SK-N-SH (cell line): Measurements from ENCODE around the gene USP9Y.

Experiments
- CTCF ChIP-seq: fragments of 200-600 bp; sonication (generic); IDR thresholded peaks from 2 replicates; pipeline ENCODE4 v1.6.1; 2017; ENCODE audit warnings: antibody characterized with exemption, mild to moderate bottlenecking, moderate library complexity
- EP300 ChIP-seq, 2 experiments: IDR thresholded peaks; 2 replicates each; pipeline versions ENCODE4 v1.4.0 to v1.6.1; 2012; ENCODE audit warnings: borderline replicate concordance in 1 of 2, low read depth in 1 of 2, low read length in 1 of 2
- EZH2phosphoT487 ChIP-seq: fragments of 200-600 bp; sonication (generic); IDR thresholded peaks from 2 replicates; pipeline ENCODE4 v1.6.1; 2017; ENCODE audit warnings: low read depth, mixed run types, mild to moderate bottlenecking, antibody characterized with exemption, moderate library complexity, borderline replicate concordance
- FOXJ3 ChIP-seq: sonication (generic); formaldehyde crosslinking; IDR thresholded peaks from 2 replicates; pipeline ENCODE4 v1.5.1; 2020; ENCODE audit warnings: mild to moderate bottlenecking, missing genetic modification reagents
- JUND ChIP-seq: IDR thresholded peaks from 2 replicates; pipeline ENCODE4 v1.4.0; 2012
- SIN3A ChIP-seq: IDR thresholded peaks from 2 replicates; pipeline ENCODE4 v1.6.1; 2012; ENCODE audit warnings: low read depth, mild to moderate bottlenecking, low read length, moderate library complexity, borderline replicate concordance
- YY1 ChIP-seq: IDR thresholded peaks from 2 replicates; pipeline ENCODE4 v1.4.0; 2012; ENCODE audit warnings: low read depth, mild to moderate bottlenecking
- TF ChIP-seq, protein P1 (sequence below): fragments of 150-350 bp; IDR thresholded peaks from 2 replicates; pipeline ENCODE4 v1.6.1; 2016; ENCODE audit warnings: mild to moderate bottlenecking, low read depth, low read length

DNA sequence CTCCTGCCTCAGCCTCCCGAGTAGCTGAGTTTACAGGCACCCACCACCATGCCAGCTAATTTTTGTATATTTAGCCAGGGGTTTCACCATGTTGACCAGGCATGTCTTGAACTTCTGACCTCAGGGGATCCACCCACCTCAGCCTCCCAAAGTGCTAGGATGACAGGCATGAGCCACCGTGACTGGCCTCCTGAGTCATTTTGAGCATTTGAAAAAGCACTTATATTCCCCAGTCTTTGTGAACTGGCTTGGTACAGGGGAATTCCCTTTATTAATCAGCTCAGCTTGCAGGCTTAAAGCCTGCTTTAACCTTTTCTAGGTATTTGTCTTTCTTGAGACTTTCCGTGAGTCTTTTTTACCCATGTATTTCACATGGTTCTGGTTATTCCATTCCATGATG is 32.6 kb downstream of the USP9Y start:
- TF ChIP-seq YY1, result no peak
- TF ChIP-seq, protein P1, sequence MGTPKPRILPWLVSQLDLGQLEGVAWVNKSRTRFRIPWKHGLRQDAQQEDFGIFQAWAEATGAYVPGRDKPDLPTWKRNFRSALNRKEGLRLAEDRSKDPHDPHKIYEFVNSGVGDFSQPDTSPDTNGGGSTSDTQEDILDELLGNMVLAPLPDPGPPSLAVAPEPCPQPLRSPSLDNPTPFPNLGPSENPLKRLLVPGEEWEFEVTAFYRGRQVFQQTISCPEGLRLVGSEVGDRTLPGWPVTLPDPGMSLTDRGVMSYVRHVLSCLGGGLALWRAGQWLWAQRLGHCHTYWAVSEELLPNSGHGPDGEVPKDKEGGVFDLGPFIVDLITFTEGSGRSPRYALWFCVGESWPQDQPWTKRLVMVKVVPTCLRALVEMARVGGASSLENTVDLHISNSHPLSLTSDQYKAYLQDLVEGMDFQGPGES, result no peak
- TF ChIP-seq JUND, result no peak
- TF ChIP-seq CTCF, result no peak
- TF ChIP-seq SIN3A, result no peak
- TF ChIP-seq EZH2phosphoT487, result no peak
- TF ChIP-seq FOXJ3, result no peak
- TF ChIP-seq EP300 (IDR thresholded peaks at IDR 0.05; ENCODE audit: borderline replicate concordance in 1 of 2, low read depth in 1 of 2, low read length in 1 of 2), result no peak
